ENCODE data around the gene TBC1D17.

DNA sequence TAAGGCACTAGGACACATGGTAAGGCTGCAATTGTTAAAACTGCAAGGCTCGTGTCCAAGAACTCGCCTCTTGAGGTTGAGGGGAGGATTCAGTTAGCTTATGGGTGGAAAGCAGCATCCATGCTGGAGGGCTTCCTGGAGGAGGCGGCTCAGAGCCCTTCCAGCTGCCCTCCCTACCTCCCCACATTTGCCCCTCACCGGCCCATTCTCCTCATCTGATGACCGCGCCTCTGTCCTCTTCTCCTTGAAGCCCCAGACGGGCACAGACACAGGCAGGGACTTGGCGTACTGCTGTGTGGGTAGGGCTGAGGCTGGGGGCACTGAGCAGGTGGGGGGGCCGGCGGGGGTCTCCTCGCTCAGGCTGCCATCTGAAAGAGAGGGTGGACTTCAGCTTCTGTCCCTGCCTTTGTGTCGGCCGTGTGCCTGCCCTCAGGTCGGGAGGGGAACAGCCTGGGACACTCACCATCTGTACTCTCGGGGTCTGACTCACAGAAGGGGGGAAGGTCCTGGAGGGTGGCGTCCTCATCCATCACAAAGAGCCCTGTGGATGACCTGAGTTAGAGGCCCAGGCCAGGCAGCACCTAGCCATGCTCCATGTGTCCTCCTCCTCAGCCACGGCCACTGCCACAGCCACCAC, 6.0 kb upstream of the TBC1D17 start:
- TF ChIP-seq RARB (CRISPR knock-in tag; IDR thresholded peaks at IDR 0.05) (no peak), ZNF70 (CRISPR knock-in tag; IDR thresholded peaks at IDR 0.05) (no peak), ISL1 (CRISPR knock-in tag; IDR thresholded peaks at IDR 0.05) (no peak), CREB5 (CRISPR knock-in tag; IDR thresholded peaks at IDR 0.05; ENCODE audit: low read depth) (no peak), ARNTL (CRISPR knock-in tag; IDR thresholded peaks at IDR 0.05; ENCODE audit: borderline replicate concordance, low read depth) (no peak), ZNF8 (CRISPR knock-in tag; IDR thresholded peaks at IDR 0.05) (no peak), PATZ1 (CRISPR knock-in tag; IDR thresholded peaks at IDR 0.05; ENCODE audit: borderline replicate concordance) (no peak)
- TF ChIP-seq, protein P1, sequence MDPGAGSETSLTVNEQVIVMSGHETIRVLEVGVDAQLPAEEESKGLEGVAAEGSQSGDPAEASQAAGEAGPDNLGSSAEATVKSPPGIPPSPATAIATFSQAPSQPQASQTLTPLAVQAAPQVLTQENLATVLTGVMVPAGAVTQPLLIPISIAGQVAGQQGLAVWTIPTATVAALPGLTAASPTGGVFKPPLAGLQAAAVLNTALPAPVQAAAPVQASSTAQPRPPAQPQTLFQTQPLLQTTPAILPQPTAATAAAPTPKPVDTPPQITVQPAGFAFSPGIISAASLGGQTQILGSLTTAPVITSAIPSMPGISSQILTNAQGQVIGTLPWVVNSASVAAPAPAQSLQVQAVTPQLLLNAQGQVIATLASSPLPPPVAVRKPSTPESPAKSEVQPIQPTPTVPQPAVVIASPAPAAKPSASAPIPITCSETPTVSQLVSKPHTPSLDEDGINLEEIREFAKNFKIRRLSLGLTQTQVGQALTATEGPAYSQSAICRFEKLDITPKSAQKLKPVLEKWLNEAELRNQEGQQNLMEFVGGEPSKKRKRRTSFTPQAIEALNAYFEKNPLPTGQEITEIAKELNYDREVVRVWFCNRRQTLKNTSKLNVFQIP (CRISPR knock-in tag; IDR thresholded peaks at IDR 0.05; ENCODE audit: borderline replicate concordance, low read depth) = no peak

Measured in SK-N-SH treated with all-trans-retinoic acid at 6 μM for 48 hours (cell line).